Lower leg skin (tissue), 4 donors: Measurements from ENCODE around the gene NDUFB5. TPM values are rescaled to one million over a fixed set of nuclear protein-coding genes. Genes with fewer than 3 reads are reported as not detected.

Experiments
- DNase-seq, 2 donors: peaks; one replicate each; pipeline ENCODE4 v3.0.0-alpha.2; 2019; ENCODE audit warnings: low spot score in 2 of 2
- H3K4me3 ChIP-seq: fragments of 200-600 bp; sonication (generic); 2 replicates; pipeline ENCODE4 v1.5.1; 2017; ENCODE audit warnings: mild to moderate bottlenecking, low read depth; ENCODE audit not compliant: poor library complexity, severe bottlenecking
- CTCF ChIP-seq, 3 donors: fragments of 450-650 bp; IDR thresholded peaks; one replicate each; pipeline ENCODE4 v1.5.1; 2016; ENCODE audit warnings: antibody characterized with exemption in 3 of 3, mild to moderate bottlenecking in 3 of 3, moderate library complexity in 2 of 3
- POLR2A ChIP-seq, 2 donors: fragments of 450-650 bp; IDR thresholded peaks; one replicate each; pipeline ENCODE4 v1.6.1; 2016 to 2017; ENCODE audit warnings: antibody characterized with exemption in 2 of 2, mild to moderate bottlenecking in 1 of 2, moderate library complexity in 1 of 2
- WGBS, 2 donors: methylation state at CpG; one replicate each; pipeline ENCODE4 v1.1.5; 2018; 5-methylcytosine and 5-hydroxymethylcytosine counted together
- intact Hi-C: fragments of 100-400 bp; cut with DNase I; formaldehyde crosslinking; loops from one replicate; pipeline ENCODE4 v1.15.0; 2023; ENCODE audit warnings: low total_unique reads
- total RNA-seq, 4 donors: library from RNA; depleted of rRNA; stranded (reverse); fragments of >200 nt; gene quantifications; one replicate each; pipeline ENCODE4 v1.1.0, GENCODE V29; 2016

NDUFB5 gene
- total RNA-seq, 4 donors from 2014 or later = 61.1 to 92.5 (median 78.3) TPM

GRCh38 chr3:179673523-179673922, 68.9 kb downstream of the NDUFB5 start:
- no peak overlapping the region for H3K4me3 ChIP-seq
- WGBS, 2 donors = 93 to 95% methylated on average over 8 of the region's 8 CpGs
- DNase-seq = no peak
- intact Hi-C loops = no loop called here
- no peak for TF ChIP-seq CTCF (IDR thresholded peaks at IDR 0.05)
- no peak for TF ChIP-seq POLR2A (IDR thresholded peaks at IDR 0.05)

- intact Hi-C loops = no loop called here
- TF ChIP-seq POLR2A (IDR thresholded peaks at IDR 0.05) = no peak
- no peak for TF ChIP-seq CTCF (IDR thresholded peaks at IDR 0.05)
- no peak overlapping the region for H3K4me3 ChIP-seq
- 97 to 99% methylated on average over 5 of the region's 5 CpGs for WGBS, 2 donors
- DNase-seq = no peak
These were observed 71.5 kb downstream of the NDUFB5 start for GRCh38 chr3:179676081-179676480.

Other genes starting within 250 kb of the NDUFB5 start
- 10 to 100 TPM; 63.9 to 91.8 (median 85.8) TPM for gene GNB4, start 153.3 kb upstream of the NDUFB5 start, total RNA-seq
- 10 to 100 TPM; 34.1 to 67.3 (median 48.7) TPM for gene ACTL6A, start 41.9 kb upstream of the NDUFB5 start, total RNA-seq
- 10 to 100 TPM; 10.5 to 19.7 (median 15.7) TPM for gene MRPL47, start 156 bp upstream of the NDUFB5 start, total RNA-seq
- 1 to 10 TPM; 1.6 to 9.4 (median 5.8) TPM for gene USP13, start 48.2 kb downstream of the NDUFB5 start, total RNA-seq